ENCODE results near the gene VMP1.
"Not testable (repeated sequence)": the region's sequence is repeated elsewhere in the genome, so short reads cannot be mapped to it uniquely, and the experiment has no call there.

VMP1 gene

DNA sequence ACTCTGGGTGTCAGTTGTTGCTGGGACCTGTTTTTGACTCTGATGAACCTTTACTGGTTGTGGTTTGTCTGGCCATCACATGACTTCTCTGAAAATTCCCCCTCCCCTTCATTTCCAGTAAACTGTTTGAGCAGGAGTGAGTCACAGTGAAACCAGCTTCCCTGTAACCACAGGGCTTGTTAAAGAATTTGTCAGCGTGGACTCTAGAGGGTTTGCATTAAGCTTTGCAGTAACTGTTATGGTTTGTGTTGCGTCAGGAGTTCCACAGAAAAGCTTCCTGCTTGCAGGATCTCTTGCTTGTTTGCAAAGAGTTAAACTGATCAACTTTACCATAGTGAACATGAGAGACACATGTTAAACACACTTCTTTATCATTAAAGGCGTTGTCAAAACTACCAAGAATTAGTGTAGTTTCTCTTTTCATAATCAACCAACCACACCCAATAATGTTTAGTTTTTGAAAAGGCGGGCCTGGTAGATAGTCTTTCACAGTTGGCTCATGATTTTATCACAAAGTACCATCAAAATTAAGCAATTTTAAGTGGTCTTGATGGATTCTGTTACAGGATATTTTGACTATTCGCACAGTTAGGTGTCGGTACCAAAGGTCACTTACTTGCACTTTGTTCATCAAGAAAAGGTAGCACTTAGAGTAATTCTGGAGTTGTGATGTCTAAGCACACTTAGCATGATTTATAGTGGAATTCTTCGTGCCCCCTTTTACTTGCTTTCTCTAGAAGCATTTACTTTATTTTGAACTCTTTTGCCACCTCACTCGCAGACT, 79.3 kb downstream of the VMP1 start:
- Mint-ChIP-seq H3K27me3 (no peaks in the 10 kb centered on the region), H3K9me3 (no peaks in the 10 kb centered on the region), H3K36me3 (ENCODE audit: low read depth) (peaks cover 57% of the 10 kb centered on the region), H3K4me3 (peak overlapping the region; percentile 72), H3K4me1 (ENCODE audit: low read depth) (peaks cover 70% of the 10 kb centered on the region), H3K27ac (peak overlapping the region; percentile 99)
- DNase-seq, result peak; percentile 52

DNA sequence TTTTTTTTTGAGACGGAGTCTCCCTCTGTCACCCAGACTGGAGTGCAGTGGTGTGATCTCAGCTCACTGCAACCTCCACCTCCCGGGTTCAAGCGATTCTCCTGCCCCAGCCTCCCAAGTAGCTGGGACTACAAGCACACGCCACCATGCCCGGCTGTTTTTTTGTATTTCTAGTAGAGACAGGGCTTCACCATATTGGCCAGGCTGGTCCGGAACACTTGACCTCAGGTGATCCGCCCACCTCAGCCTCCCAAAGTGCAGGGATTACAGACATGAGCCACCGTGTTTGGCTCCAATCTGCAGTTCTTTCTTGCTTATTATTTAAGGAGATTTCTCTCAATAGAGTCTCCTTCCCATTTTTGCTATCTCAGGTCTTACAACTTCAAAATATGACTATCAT, 82.4 kb downstream of the VMP1 start:
- H3K9me3 Mint-ChIP-seq, H3K27me3 Mint-ChIP-seq, H3K4me3 Mint-ChIP-seq, DNase-seq: not testable (repeated sequence)
- Mint-ChIP-seq H3K27ac (peak overlapping the region; percentile 97), H3K36me3 (ENCODE audit: low read depth) (peaks cover 62% of the 10 kb centered on the region), H3K4me1 (ENCODE audit: low read depth) (peaks cover 58% of the 10 kb centered on the region)

DNA sequence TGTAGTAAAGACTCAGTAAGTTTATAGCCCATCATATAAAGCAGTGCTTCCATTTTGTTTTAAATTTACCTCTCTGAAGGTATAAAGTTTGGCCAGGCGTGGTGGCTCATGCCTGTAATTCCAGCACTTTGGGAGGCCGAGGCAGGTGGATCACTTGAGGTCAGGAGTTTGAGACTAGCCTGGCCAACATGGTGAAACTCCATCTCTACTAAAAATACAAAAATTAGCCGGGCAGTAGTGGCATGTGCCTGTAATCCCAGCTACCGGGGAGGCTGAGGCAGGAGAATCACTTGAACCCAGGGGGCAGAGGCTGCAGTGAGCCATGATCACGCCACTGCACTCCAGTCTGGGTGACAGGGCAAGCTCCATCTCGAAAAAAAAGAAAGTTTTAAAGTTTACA, 83.0 kb downstream of the VMP1 start:
- DNase-seq, H3K9me3 Mint-ChIP-seq, H3K4me3 Mint-ChIP-seq, H3K27me3 Mint-ChIP-seq: not testable (repeated sequence)
- Mint-ChIP-seq H3K36me3 (ENCODE audit: low read depth) (peaks cover 64% of the 10 kb centered on the region), H3K27ac (peak overlapping the region; percentile 97), H3K4me1 (ENCODE audit: low read depth) (peaks cover 53% of the 10 kb centered on the region)

DNA sequence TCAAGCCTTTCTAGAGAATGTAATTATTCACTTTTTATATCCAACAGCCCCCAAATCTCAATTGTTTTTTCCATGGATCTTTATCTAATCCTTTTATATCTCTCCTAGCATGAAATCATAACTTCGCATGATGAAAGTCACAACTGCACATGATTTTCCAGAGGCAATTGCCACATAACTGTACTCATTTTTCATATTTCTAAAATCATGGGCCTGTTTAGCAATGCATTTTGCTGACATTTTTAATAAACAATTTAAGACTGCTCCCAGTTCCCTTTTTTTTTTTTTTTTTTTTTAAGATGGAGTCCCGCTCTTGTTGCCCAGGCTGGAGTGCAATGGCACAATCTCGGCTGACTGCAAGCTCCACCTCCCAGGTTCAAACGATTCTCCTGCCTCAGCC, 83.5 kb downstream of the VMP1 start:
- DNase-seq, result no peak
- Mint-ChIP-seq H3K36me3 (ENCODE audit: low read depth) (peaks cover 68% of the 10 kb centered on the region), H3K27me3 (no peaks in the 10 kb centered on the region), H3K4me3 (no peak overlapping the region), H3K4me1 (ENCODE audit: low read depth) (peaks cover 53% of the 10 kb centered on the region), H3K27ac (peak overlapping the region; percentile 97), H3K9me3 (no peaks in the 10 kb centered on the region)

DNA sequence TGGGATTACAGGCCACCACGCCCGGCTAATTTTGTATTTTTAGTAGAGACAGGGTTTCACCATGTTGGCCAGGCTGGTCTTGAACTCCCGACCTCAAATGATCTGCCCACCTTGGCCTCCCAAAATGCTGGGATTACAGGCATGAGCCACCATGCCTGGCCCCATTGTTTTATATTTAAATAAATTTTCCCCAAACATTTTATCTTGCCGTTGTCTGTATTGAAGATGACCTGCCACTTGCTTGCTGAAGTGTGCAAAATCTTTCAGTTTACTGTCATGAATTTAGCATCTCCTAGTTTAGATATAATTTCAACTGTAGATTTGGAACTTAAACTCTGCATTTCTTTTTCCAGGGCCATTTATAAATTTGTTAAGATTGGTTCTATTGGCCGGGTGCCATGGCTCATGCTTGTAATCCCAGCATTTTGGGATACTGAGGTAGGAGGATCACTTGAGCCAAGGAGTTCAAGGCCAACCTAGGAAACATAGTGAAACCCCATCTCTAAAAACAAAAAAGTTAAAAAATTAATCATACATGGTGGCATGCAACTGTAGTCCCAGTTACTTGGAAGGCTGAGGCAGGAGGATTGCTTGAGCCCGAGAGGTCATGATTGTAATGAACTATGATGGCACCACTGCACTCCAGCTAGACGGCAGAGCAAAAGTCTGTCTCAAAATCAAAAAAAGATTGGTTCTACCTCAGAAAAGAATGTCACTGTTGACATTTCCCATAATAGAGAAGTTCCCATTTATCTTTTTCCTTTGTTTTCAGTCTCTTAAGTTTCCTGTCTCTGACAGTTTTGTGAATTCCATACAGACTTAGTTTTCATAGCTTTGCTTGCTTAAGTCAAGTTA, 84.4 kb downstream of the VMP1 start:
- no peaks in the 10 kb centered on the region for H3K27me3 Mint-ChIP-seq
- H3K36me3 Mint-ChIP-seq (ENCODE audit: low read depth), result peaks cover 74% of the 10 kb centered on the region
- peaks cover 51% of the 10 kb centered on the region for H3K4me1 Mint-ChIP-seq (ENCODE audit: low read depth)
- H3K27ac Mint-ChIP-seq, result peak overlapping the region; percentile 45
- DNase-seq, result no peak
- no peaks in the 10 kb centered on the region for H3K9me3 Mint-ChIP-seq
- no peak overlapping the region for H3K4me3 Mint-ChIP-seq

DNA sequence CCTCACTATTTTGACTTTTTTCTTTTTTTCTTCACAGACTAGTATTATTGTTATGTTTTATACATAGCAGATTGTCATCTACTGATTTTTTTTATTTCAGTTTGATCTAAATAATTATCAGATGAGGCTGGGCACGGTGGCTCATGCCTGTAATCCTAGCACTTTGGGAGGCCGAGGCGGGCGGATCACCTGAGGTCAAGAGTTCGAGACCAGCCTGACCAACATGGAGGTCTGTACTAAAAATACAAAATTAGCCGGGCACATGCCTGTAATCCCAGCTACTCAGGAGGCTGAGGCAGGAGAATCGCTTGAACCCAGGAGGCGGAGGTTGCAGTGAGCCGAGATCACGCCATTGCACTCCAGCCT, 85.0 kb downstream of the VMP1 start:
- not testable (repeated sequence) for DNase-seq, H3K27me3 Mint-ChIP-seq, H3K4me3 Mint-ChIP-seq, H3K9me3 Mint-ChIP-seq
- Mint-ChIP-seq H3K27ac (peak overlapping the region; percentile 45), H3K4me1 (ENCODE audit: low read depth) (peaks cover 45% of the 10 kb centered on the region), H3K36me3 (ENCODE audit: low read depth) (peaks cover 71% of the 10 kb centered on the region)

DNA sequence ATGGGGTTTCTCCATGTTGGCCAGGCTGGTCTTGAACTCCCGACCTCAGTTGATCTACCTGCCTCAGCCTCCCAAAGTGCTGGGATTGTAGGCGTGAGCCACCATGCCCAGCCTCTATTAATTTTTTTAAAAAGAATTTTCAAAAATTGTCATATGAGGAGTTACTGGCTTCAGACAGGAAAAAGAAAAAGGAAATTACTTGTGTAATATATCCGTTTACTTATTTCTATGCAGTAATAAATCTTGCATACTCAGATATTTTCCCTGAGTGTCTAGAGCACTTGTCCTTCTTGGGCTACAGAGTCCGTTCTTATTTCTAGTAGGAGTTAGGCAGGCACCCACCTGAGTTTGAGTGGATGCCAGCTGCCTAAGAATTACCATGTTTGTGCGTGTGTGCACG, 85.8 kb downstream of the VMP1 start:
- Mint-ChIP-seq H3K27me3 (no peaks in the 10 kb centered on the region), H3K4me1 (ENCODE audit: low read depth) (peaks cover 45% of the 10 kb centered on the region), H3K9me3 (no peaks in the 10 kb centered on the region), H3K27ac (no peak overlapping the region), H3K36me3 (ENCODE audit: low read depth) (peaks cover 73% of the 10 kb centered on the region), H3K4me3 (no peak overlapping the region)
- no peak for DNase-seq

DNA sequence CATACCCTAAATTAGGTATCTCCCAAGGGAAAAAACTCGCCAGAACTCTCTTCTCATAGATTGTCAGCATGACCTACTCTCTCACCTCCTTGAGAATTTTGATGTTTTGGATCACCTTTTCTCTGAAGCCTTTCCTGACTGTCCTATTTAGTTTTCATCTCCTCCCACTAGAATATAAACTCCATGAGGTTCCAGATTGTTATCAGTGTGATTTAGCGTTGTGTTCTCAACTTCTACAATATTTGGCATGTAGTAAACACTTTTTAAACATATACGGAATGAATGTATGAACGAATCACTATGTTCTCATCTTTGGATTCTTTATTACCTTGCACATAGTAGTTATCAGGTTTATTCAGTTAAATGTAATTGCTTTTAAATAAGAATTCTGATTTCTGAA, 88.7 kb downstream of the VMP1 start:
- DNase-seq, result no peak
- no peaks in the 10 kb centered on the region for H3K9me3 Mint-ChIP-seq
- peaks cover 57% of the 10 kb centered on the region for H3K36me3 Mint-ChIP-seq (ENCODE audit: low read depth)
- peaks cover 37% of the 10 kb centered on the region for H3K4me1 Mint-ChIP-seq (ENCODE audit: low read depth)
- H3K27me3 Mint-ChIP-seq, result no peaks in the 10 kb centered on the region
- no peak overlapping the region for H3K4me3 Mint-ChIP-seq
- H3K27ac Mint-ChIP-seq, result peak overlapping the region; percentile 34

DNA sequence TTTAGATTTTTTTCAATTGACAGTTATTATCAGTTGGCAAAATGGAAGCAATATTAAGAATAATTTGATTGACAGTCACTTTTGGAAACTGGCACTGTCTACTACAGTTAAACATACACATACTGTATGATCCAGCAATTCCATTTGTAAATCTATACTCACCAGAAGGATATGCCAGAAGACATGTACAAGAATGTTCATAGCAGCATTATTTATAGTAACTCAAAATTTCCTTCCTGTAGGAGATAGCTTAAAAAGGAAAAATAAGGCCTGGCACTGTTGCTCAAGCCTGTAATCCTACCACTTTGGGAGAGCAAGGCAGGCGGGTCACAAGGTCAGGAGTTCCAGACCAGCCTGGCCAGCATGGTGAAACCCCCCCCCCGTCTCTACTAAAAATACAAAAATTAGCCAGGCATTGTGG, 89.3 kb downstream of the VMP1 start:
- no peak overlapping the region for H3K4me3 Mint-ChIP-seq
- peaks cover 53% of the 10 kb centered on the region for H3K36me3 Mint-ChIP-seq (ENCODE audit: low read depth)
- DNase-seq, result no peak
- peak overlapping the region; percentile 6 for H3K27ac Mint-ChIP-seq
- H3K9me3 Mint-ChIP-seq, result no peaks in the 10 kb centered on the region
- peaks cover 35% of the 10 kb centered on the region for H3K4me1 Mint-ChIP-seq (ENCODE audit: low read depth)
- no peaks in the 10 kb centered on the region for H3K27me3 Mint-ChIP-seq

DNA sequence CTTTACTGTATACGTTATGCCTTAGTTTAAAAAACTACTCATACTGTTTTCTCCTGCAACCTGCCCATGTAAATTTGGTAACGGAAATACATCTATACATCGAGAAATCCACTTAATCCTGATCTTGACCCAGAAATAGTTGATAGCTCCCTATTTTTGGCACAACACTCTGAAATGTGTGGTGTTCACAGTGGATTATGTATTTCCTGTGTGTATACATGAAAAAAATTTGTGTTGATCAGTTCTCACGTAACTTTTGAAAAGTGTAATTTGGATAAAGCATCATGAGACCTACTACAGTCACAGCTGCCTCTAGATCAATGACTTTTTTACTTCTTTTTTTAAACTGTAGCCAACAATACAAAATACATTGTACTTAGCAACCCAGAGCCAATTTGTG, 90.7 kb downstream of the VMP1 start:
- no peak for DNase-seq
- Mint-ChIP-seq H3K27ac (peak overlapping the region; percentile 76), H3K4me1 (ENCODE audit: low read depth) (peaks cover 32% of the 10 kb centered on the region), H3K4me3 (no peak overlapping the region), H3K36me3 (ENCODE audit: low read depth) (peaks cover 46% of the 10 kb centered on the region), H3K9me3 (no peaks in the 10 kb centered on the region), H3K27me3 (no peaks in the 10 kb centered on the region)

DNA sequence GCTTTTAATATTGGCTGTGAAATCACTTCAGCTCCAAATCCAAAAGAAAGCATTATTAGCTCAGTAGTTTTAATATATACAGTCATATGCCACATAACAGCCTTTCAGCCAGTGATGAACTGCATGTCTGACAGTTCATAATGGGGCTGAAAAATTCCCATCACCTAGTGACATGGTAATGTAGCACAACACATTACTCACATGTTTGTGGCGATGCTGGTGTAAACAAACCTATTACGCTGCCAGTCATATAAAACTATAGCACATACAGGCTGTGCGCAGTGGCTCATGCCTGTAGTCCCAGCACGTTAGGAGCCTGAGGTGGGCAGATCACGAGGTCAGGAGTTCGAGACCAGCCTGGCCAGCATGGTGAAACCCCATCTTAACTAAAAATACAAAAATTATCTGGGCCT, 93.1 kb downstream of the VMP1 start:
- Mint-ChIP-seq H3K36me3 (ENCODE audit: low read depth) (peaks cover 30% of the 10 kb centered on the region), H3K27ac (peak overlapping the region; percentile 63), H3K27me3 (no peaks in the 10 kb centered on the region), H3K9me3 (no peaks in the 10 kb centered on the region), H3K4me1 (ENCODE audit: low read depth) (peaks cover 35% of the 10 kb centered on the region), H3K4me3 (no peak overlapping the region)
- no peak for DNase-seq

DNA sequence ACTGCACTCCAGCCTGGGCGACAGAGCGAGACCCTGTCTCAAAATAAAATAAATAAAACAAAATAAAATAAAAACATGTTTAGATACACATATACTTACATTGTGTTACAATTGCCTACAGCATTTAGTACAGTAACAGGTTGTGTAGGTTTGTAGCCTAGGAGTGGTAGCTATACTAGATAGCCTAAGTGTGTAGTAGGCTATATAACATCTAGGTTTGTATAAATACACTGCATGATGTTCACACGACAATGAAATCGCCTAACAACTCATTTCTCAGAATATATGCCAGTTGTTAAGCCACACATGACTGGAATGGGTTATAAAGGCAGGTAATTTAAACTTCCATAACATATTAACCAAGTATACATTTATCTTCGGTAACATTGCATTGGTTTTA, 94.7 kb downstream of the VMP1 start:
- Mint-ChIP-seq H3K36me3 (ENCODE audit: low read depth) (peaks cover 20% of the 10 kb centered on the region), H3K27me3 (no peaks in the 10 kb centered on the region), H3K27ac (no peak overlapping the region), H3K9me3 (no peaks in the 10 kb centered on the region), H3K4me3 (no peak overlapping the region), H3K4me1 (ENCODE audit: low read depth) (peaks cover 27% of the 10 kb centered on the region)
- no peak for DNase-seq

DNA sequence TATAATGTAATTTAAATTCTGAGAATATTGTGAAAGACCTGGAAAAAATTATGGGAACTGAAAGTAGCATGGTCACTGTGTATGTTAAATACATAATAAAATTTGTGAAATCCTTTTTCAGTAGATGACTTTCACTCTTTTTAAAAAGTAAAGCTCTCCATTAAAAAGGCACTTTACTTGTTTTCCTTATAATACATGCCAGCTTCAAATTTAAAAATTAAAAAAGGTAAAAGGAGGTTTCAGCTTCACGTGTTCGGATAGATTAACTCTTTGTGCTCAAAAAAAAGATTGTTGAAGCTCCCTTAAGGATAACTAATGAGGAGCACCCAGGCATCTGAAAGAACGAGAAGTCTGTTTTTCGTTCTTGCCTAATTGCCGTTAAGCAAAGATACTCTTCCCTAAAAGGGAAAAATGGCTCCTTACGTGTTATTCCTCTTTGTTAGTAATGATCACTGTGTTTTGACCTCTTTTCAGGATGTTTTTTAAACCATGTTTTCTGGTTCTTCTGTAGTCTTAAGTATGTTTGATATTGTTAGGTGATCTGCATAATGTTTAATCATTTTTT, 97.5 kb downstream of the VMP1 start:
- Mint-ChIP-seq H3K27me3 (no peaks in the 10 kb centered on the region), H3K9me3 (no peaks in the 10 kb centered on the region), H3K4me3 (no peak overlapping the region), H3K4me1 (ENCODE audit: low read depth) (peaks cover 21% of the 10 kb centered on the region), H3K27ac (no peak overlapping the region), H3K36me3 (ENCODE audit: low read depth) (peaks cover 23% of the 10 kb centered on the region)
- DNase-seq, result no peak

DNA sequence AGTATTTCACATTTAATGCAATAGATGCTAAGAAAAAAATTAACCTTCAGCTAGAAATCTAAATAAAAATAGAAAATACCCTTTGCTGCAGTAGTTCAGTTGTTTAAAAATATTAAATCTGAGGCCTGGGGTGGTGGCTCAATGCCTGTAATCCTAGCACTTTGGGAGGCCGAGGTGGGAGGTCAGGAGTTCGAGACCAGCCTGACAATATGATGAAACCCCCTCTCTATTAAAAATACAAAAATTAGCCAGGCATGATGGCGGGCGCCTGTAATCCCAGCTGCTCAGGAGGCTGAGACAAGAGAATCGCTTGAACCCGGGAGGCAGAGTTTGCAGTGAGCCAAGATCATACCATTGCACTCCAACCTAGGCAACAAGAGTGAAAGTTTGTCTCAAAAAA, 98.9 kb downstream of the VMP1 start:
- H3K27ac Mint-ChIP-seq, DNase-seq, H3K4me3 Mint-ChIP-seq, H3K27me3 Mint-ChIP-seq, H3K9me3 Mint-ChIP-seq: not testable (repeated sequence)
- H3K4me1 Mint-ChIP-seq (ENCODE audit: low read depth), result peaks cover 19% of the 10 kb centered on the region
- peaks cover 30% of the 10 kb centered on the region for H3K36me3 Mint-ChIP-seq (ENCODE audit: low read depth)
